HG02938 (cell line): ENCODE data around the gene FGD4.
A peak's percentile ranks its signal among the peaks of the same experiment; 100 is the strongest.

Source experiments
- ATAC-seq: cut with Tn5 transposase; IDR thresholded peaks from one replicate; pipeline ENCODE4 v1.9.1; 2021; ENCODE audit warnings: mild to moderate bottlenecking, moderate library complexity; ENCODE audit not compliant: unreplicated experiment

Gene FGD4

DNA sequence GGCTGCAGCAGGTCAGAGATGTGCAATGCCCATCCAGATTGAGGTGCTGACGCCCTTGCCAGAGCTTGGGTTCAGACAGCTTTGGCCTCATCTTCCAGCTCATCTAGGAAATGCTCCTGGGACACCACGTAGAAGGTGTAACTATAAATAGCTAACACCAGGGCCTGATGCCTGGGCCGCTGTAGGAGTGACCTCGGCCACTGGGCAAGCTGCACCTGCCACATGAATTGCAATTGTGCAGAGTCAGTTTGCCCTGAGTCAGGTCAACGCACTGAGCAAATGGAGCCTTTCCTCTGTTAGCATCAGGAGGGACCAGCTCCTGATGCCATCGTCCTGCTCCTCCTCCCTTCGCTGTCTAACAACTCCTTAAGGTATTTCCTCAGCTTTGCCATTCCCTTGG lies 262.3 kb downstream of the FGD4 start:
- no peak for ATAC-seq

DNA sequence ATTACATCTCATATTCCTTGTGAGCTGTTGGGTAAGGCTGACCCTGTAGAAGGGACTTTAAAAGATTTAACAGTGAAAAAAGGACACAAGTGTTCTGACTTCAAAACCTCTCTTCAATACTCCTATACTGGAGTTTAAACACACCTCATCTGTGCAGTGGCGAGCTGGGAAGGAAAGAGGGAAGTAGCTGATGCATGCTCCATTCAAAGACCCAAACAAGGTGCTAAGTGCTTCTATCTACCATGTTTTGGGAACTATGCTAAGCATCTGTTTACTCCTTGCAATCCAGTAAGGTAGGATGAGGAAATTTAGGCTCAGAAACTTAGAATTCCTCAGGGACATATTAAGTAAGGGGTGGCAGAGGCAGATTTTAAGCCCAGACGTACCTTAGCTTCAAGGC lies 263.3 kb downstream of the FGD4 start:
- ATAC-seq = no peak

DNA sequence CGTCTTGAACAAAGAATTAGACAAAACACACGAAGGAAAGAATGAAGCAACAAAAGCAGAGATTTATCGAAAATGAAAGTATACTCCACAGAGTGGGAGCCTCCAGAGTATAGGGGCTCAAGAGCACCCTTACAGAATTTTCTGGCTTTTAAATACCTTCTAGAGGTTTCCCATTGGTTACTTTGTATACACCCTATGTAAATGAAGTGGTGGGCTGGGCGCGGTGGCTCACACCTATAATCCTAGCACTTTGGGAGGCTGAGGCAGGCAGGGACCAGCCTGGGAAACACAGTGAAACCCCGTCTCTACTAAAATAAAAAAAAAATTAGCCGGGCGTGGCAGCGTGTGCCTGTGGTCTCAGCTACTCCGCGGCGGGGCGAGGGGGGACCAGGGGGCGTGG lies 266.7 kb downstream of the FGD4 start:
- ATAC-seq = no peak

DNA sequence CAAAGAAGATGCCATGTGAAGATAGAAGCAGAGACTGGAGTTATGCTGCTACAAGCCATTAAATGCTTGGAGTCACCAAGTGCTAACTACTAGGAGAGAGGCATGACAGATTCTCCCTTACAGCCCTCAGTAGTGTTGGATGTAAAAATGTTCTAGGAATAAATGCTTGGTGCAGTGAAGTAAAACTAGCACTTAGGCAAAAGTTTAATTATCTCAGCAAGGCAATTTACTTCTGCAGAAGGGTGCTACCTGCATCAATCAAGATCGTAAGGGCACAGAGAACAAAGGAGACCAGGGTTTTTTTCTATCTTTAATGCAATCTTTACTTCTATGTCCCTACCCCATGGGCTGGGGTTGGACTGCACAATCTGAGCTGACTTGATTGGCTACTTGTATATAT lies 270.2 kb downstream of the FGD4 start:
- ATAC-seq = no peak

DNA sequence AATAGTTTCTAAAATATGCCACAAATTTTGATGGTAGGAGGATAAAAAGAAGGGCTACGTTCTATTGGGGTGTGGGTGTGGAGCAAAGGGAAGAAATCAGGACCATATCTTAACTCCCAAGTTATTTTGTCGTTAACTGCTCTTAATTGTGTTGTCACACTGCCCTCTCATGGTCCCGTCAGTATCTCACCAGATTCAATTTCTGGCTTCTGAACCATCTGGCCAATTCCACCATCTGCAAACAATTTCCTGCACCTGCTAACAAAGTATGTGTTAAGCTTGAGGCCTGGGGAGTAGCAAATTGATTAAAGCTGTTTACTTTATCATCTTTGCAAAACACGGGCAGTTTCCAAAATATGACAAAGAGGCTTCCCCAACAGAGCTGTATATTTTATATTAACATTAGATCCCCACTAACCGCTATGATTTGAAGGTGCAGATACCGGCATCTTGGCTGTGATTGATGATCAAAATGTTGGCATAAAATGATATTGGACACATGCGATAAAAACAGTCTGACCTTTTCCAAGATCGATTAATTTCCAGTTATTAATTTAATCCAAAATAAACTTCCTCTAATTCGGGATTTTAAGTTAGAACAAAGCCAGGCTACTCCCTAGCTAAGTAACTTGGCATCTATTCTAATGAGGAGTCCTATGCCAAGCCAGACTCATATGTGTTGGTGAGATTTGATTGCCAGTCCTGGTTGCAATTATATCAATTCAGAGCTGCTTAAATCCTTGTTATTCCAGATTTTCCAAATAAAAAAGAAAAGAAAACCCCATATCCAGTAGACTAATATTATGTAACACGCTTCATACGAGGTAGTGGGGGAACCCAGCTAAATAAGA lies 272.8 kb downstream of the FGD4 start:
- no peak for ATAC-seq

DNA sequence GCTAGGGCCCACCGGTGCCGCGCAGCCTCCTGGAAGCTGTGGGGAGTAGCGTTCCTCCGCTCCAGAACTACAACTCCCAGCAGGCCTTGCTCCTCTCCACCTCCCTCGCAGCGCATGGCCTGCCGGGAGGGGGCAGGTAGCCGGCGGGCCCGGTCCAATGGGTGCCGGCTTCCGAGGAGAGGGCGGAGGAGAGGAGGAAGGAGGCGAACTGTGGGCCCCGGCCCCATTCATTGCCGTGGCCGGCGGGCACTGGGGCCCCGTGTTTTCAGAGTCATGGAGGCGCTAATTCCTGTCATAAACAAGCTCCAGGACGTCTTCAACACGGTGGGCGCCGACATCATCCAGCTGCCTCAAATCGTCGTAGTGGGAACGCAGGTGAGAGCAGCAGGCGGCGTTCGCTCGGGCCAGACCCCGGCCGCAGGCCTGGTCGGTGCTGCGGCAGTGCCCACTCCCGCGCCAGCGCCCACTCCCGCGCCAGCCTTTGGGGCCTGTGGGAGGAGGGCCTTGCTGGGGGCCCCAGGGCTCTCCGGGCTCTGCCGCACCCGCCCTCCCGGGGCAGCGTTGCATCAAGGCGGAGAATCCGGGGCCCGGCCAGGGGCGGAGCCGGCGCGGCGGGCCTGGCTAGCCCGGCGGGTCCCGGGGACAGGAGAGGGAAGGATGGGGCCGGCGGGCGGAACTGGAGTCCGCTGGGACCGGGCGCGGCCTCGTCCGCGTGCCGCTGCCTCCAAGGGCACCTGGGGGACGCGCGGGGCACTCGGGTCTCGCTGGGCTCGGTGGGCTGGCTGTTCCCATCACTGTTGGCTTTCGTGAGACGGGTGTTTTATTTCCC lies 279.9 kb downstream of the FGD4 start, which contains the start of gene DNM1L:
TSS of gene DNM1L (plus strand) at position 211 of the 829 bp plus-strand sequence. CDS start at position 274, 63 bp downstream.
- ATAC-seq = peak; percentile 94

DNA sequence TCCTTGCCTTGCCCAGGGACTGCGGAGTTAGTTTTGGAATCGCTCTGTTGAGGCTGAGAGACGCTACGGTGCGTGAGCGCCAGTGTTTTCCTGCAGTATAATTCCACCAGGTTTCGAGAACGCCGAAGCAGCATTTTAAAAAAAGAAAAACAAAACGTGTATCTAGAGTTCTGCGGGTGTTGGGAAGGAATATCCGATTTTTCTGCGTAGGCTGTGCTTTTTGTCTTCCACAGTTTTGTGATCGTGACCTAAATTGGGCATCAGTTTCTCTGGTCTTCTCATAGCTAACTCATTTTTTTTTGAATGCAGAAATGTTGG lies 280.5 kb downstream of the FGD4 start:
- no peak for ATAC-seq

DNA sequence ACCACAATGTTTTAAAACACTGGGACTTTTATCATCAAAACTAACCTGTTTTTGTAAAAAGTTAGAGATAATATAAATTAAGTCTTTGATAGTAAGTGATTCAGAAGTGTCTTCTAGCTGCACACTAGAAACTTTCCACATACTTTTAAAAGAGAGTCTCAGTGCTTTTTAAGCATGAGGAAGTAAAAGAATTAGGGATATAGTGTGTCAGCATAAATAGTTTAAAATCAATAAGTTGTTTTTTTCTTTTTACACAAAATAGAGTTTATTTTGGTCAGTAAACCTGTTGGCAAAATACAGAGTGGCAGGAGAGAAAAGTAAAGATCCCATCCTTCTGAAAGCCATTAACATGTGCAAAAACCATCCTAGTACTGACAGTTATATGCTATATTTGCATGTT lies 281.4 kb downstream of the FGD4 start:
- ATAC-seq = no peak

DNA sequence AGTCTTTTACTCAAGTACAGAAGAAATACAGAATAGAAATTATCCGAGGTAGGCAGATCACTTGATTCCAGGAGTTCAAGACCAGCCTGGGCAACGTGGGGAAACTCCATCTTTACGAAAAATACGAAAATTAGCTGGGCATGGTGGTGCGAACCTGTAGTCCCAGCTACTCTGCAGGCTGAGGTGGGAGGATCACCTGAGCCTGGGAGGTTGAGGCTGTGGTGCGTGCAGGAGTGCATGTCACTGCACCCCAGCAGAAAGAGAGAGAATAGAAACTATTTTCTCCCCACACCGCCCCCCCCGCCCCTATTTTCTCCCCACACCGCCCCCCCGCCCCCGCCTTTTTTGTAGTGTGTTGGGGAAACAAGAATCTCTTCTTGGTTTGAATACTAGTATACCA lies 281.9 kb downstream of the FGD4 start:
- ATAC-seq = no peak

DNA sequence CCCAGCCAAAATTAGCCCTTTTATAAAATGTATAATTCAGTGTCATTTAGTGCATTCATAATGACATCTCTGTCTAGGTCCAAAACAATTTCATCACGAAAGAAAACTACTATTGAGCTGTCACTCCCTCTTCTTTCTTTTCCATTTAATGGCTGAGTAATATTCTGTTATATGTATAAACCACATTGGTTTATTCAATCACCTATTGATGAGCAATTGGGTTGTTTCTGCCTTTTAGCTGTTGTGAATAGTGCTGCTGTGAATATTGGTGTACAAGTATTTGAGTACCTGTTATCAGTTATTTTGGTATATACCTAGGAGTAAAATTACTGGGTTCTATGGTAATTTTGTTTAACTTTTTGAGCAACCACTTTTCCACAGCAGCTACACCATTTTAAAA lies 287.0 kb downstream of the FGD4 start:
- ATAC-seq = no peak

DNA sequence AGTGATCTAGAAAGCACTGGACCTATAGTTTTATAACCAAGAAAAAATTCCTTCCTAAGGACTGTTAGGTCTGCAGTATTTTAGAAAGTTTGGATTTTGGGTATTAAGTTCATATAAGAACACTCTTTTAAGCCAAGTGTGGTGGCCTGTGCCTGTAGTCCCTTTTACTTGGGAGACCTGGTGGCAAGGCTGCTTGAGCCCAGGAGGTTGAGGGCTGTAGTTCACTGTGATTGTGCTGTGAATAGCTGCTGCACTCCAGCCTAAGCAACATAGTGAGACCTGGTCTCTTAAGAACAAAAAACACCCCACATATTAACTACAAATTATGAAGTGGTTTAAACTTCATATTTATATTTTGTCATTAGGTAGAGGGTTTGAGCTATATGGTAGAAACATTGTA lies 289.4 kb downstream of the FGD4 start:
- ATAC-seq = no peak

DNA sequence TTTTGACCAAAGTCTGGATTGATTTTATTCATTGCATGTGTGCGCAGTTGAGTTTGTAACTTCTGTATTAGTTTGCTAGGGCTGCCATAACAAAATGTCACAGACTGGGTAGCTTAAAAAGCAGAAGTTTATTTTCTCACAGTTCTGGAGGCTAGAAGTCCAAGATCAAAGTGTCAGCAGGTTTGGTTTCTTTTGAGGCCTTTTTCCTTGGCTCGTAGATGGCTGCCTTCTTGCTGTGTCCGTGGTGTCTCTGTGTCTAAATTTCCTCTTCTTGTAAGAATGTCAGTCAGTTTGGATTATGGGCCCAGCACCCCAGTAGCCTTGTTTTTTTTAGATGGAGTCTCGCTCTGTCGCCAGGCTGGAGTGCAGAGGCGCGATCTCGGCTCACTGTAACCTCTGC lies 291.6 kb downstream of the FGD4 start:
- no peak for ATAC-seq

DNA sequence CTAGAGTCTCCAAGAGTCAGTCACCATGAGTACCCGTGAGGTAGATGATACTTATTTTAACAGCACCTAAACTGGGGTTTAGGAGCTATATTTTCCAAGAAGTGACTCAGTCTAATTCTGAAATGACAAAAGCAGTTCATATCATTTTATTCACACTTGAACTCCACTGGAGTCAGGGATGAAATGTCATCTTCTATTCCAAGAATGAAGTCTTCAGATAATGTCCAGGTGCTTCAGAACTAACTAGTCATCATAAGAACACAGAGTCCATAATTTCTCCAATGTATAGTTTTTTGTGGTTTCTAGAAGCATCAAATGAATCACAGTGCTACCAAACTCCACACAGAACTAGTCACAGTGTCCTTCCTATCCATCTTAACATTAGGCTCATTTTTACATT lies 293.0 kb downstream of the FGD4 start:
- no peak for ATAC-seq

DNA sequence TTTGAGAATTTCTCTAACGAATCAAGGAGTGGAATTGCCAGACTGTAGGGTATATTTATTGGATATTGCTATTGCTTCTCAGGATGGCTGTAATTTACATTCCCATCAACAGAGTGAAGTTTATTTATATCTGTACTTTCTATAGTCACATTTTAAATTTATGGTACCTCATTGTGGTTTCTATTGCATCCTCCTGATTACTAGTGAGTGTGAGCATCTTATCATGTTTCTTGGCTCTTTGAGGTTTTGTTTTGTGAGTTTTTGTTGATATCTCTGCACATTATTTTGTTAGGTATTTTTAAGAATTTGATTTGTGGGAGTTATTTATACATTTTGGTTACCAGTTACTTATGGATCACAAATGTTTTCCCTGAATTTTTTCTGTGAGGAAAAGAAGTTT lies 293.7 kb downstream of the FGD4 start:
- no peak for ATAC-seq
